Measurements from ENCODE around the gene VPS16. TPM values are rescaled to one million over a fixed set of nuclear protein-coding genes. Genes with fewer than 3 reads are reported as not detected.

Gene VPS16
- total RNA-seq, 4 donors from 2014 or later = 17.9 to 51.3 (median 31.9) TPM

DNA sequence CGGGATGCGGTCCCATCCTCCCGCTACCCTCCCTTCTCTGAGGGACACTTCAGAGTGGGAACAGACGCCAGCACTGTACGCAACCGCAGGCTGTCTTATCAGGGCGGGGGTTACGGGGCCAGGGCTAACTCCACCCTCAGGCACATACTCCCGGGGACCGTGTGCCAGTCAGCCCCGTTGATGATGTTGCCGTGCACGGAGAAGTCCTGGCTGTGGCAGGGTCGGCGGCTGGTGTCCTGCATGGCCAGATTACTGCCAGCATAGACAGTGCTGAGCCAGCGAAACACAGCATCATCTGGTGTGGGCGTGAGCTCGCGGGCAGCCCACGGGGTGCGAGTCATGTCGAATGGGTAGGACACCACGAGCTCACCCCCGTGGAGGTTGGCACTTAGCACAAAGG is 45.1 kb upstream of the VPS16 start:
- TF ChIP-seq POLR2A (IDR thresholded peaks at IDR 0.05) = no peak
- TF ChIP-seq, protein P1, sequence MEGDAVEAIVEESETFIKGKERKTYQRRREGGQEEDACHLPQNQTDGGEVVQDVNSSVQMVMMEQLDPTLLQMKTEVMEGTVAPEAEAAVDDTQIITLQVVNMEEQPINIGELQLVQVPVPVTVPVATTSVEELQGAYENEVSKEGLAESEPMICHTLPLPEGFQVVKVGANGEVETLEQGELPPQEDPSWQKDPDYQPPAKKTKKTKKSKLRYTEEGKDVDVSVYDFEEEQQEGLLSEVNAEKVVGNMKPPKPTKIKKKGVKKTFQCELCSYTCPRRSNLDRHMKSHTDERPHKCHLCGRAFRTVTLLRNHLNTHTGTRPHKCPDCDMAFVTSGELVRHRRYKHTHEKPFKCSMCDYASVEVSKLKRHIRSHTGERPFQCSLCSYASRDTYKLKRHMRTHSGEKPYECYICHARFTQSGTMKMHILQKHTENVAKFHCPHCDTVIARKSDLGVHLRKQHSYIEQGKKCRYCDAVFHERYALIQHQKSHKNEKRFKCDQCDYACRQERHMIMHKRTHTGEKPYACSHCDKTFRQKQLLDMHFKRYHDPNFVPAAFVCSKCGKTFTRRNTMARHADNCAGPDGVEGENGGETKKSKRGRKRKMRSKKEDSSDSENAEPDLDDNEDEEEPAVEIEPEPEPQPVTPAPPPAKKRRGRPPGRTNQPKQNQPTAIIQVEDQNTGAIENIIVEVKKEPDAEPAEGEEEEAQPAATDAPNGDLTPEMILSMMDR (IDR thresholded peaks at IDR 0.05) = no peak
- TF ChIP-seq EP300 (IDR thresholded peaks at IDR 0.05) = no peak
- Histone ChIP-seq H3K4me1 (peaks cover 0 to 14% (median 2%) of the 10 kb centered on the region in 4 donors), H3K27me3 (peaks cover 0 to 49% of the 10 kb centered on the region in 2 donors), H3K27ac (no peak overlapping the region), H3K36me3 (no peaks in the 10 kb centered on the region), H3K9me3 (no peaks in the 10 kb centered on the region), H3K4me3 (no peak overlapping the region)
- WGBS, 2 donors = 85 to 91% methylated on average over 9 to 24 of the region's 24 CpGs
- no peak for DNase-seq (ENCODE audit: low spot score in 2 of 2)

DNA sequence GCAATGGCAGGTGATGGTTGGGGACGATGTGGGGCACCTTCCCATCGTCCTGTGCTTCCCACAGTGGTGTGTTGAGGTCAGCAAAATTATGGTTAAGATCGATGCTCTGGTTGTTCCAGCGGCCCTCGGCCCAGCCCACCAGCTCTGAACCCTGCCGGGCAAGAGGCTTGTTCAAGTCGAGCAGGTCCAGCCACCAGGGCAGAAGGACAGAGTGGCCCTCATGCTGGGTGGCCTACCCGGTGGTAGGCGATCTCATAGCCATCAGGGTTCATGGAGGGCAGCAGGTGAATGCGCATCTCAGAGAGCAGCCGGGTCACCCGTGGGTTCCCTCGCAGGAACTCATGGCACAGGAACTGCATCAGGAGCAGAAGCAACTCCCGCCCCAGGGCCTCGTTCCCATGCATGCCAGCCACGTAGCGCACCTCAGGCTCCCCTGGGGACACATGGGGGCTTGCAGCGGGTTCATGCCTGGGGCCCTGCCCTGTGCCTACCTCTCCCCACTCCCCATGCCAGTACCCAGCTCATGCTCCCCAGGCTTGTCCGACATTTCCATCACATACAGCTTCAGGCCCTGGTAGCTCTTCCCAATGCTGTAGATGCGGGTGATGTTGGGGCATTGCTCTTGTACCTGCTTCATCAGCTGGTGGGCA is 44.4 kb upstream of the VPS16 start:
- Histone ChIP-seq H3K9me3 (no peaks in the 10 kb centered on the region), H3K27me3 (peaks cover 0 to 55% of the 10 kb centered on the region in 2 donors), H3K4me1 (peaks cover 0 to 21% (median 5%) of the 10 kb centered on the region in 4 donors), H3K4me3 (no peak overlapping the region), H3K27ac (no peak overlapping the region), H3K36me3 (no peaks in the 10 kb centered on the region)
- WGBS, 2 donors = 82 to 89% methylated on average over 14 to 20 of the region's 20 CpGs
- TF ChIP-seq POLR2A (IDR thresholded peaks at IDR 0.05) = no peak
- TF ChIP-seq, protein P1 (IDR thresholded peaks at IDR 0.05) = no peak
- TF ChIP-seq EP300 (IDR thresholded peaks at IDR 0.05) = no peak
- DNase-seq (ENCODE audit: low spot score in 2 of 2) = no peak

DNA sequence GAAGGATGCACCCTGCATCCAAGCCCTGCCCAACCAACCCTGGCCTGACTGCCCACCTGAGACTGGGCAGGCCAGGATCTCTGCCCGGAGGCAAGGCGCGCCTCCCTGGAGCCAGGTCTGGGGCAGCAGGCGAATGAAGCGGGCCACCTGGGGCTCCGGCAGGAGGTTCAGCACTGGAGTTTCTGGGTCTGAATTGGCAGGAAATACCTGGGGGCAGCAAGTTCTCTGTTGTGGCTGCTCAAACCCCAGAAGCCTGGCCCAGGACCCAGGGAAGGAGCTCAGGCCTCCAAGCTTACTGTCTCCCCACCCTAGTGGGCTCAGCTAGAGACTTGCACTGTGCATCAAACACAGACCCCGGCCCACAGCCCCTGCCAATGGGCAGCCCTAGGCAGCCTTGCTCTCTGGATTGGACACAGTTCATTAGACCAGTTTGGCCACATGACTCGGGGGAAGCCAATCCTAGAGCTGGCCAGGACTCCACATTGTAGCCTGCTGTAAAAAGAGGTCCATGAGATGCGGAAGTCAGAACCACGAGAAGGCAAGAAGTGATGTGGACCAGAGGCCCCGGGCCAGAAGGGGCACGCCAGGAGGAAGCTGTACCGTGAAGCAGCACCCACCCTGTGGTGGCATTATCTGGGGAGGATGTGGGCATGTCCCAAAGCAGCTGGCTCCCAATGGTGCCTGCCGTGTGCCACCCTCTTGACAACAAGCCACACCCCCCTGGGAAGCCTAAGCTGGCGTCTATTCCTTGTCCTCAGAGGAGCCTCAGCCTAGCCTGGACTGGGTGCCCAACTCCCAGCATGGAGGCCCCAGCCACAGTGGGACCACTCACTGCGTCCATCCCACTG is 43.2 kb upstream of the VPS16 start:
- Histone ChIP-seq H3K27me3 (peaks cover 0 to 68% of the 10 kb centered on the region in 2 donors), H3K36me3 (no peaks in the 10 kb centered on the region), H3K4me1 (peaks cover 0 to 27% (median 5%) of the 10 kb centered on the region in 4 donors), H3K4me3 (no peak overlapping the region), H3K9me3 (no peaks in the 10 kb centered on the region), H3K27ac (no peak overlapping the region)
- no peak for DNase-seq (ENCODE audit: low spot score in 2 of 2)
- TF ChIP-seq EP300 (IDR thresholded peaks at IDR 0.05) (no peak), POLR2A (IDR thresholded peaks at IDR 0.05) (no peak)
- TF ChIP-seq, protein P1 (IDR thresholded peaks at IDR 0.05) = no peak
- WGBS, 2 donors = 77 to 78% methylated on average over 10 to 11 of the region's 16 CpGs

DNA sequence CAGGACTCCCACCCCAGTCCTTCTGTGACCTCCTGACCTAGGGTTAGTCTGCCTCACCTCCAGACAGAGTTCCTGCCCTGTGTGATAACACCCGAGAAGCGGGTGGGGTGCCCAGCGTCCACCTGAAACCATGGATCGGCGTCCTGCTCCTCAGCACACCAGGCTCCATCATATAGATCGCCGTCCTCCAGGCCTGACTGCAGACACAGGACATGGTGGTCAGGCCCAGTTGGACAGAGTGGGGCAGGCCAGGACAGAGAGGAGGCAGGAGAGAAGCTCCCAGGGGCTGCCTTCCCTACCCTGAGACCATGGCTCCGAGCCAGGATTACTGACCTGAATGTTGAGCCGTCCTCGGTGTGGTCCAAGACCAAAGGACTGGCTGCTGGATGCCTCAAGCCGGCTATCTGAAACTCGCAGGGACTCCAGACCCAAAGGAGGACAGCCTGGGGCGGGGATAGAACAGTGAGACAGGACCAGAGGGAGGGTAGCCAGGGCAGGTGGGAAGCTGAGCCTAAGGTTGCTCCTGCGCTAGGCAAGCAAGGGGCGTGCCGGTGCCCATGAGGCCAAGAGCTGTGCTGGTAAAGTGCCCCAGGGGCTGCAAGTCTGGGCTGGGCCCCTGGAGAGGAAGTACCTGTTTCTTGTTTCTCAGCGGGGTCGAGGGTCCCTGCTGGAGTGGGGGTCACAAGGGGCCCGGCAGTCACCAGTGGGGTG is 42.3 kb upstream of the VPS16 start:
- 85 to 90% methylated on average over 16 to 19 of the region's 19 CpGs for WGBS, 2 donors
- no peaks in the 10 kb centered on the region for H3K36me3 ChIP-seq
- DNase-seq (ENCODE audit: low spot score in 2 of 2) = no peak

More for the DNA sequence above, 42.3 kb upstream of the VPS16 start:
- H3K4me1 ChIP-seq = peaks cover 0 to 27% (median 5%) of the 10 kb centered on the region in 4 donors
- H3K4me3 ChIP-seq = no peak overlapping the region
- peaks cover 0 to 68% of the 10 kb centered on the region in 2 donors for H3K27me3 ChIP-seq
- H3K9me3 ChIP-seq = no peaks in the 10 kb centered on the region
- H3K27ac ChIP-seq = no peak overlapping the region
- no peak for TF ChIP-seq EP300 (IDR thresholded peaks at IDR 0.05)
- TF ChIP-seq POLR2A (IDR thresholded peaks at IDR 0.05) = no peak
- TF ChIP-seq, protein P1 (IDR thresholded peaks at IDR 0.05) = no peak
